Activated T-helper 1 cell treated with anti-CD3 and anti-CD28 coated beads, Interleukin-12 subunit alpha, Interleukin-12 subunit beta, Interleukin-2, Interleukin-4 antibody, amounts not matched to agents 30 ng/mL and 10 ng/mL and 1 ng/mL, durations not matched to agents 14 hours and 24 hours and 36 hours (primary cell): ENCODE data around the gene ADGRE1. TPM values are rescaled to one million over a fixed set of nuclear protein-coding genes. Genes with fewer than 3 reads are reported as not detected.
"Not testable (repeated sequence)": the region's sequence is repeated elsewhere in the genome, so short reads cannot be mapped to it uniquely, and the experiment has no call there.

Experiments
- DNase-seq: peaks from one replicate; pipeline ENCODE4 v3.0.0; 2021; ENCODE audit warnings: low spot score
- H3K27ac Mint-ChIP-seq: one replicate; pipeline ENCODE4 v1.8.0; 2021; ENCODE audit warnings: mild to moderate bottlenecking, mixed read lengths
- H3K27me3 Mint-ChIP-seq: one replicate; pipeline ENCODE4 v1.8.0; 2022; ENCODE audit warnings: mild to moderate bottlenecking, moderate library complexity, mixed read lengths; ENCODE audit not compliant: insufficient read depth
- H3K36me3 Mint-ChIP-seq: one replicate; pipeline ENCODE4 v1.8.0; 2021; ENCODE audit warnings: low read depth, mixed read lengths
- H3K4me1 Mint-ChIP-seq: one replicate; pipeline ENCODE4 v1.8.0; 2021; ENCODE audit warnings: low read depth, mixed read lengths
- H3K4me3 Mint-ChIP-seq: one replicate; pipeline ENCODE4 v1.8.0; 2021; ENCODE audit warnings: mild to moderate bottlenecking, moderate library complexity, mixed read lengths
- H3K9me3 Mint-ChIP-seq: one replicate; pipeline ENCODE4 v1.8.0; 2021; ENCODE audit warnings: mixed read lengths
- intact Hi-C: fragments of 100-400 bp; cut with micrococcal nuclease; formaldehyde crosslinking; loops from one replicate; pipeline ENCODE4 v1.15.1; 2024
- total RNA-seq: library from RNA; stranded (reverse); gene quantifications from 2 replicates; pipeline ENCODE4 v1.2.3, GENCODE V29; 2022

Gene ADGRE1
- total RNA-seq, 1 donor from 2014 or later: 4.6 TPM

GRCh38 chr19:6864325-6864940 is 22.9 kb upstream of the ADGRE1 start:
- Mint-ChIP-seq H3K27me3 (no peaks in the 10 kb centered on the region), H3K4me3 (no peak overlapping the region), H3K36me3 (no peaks in the 10 kb centered on the region), H3K9me3 (no peaks in the 10 kb centered on the region), H3K4me1 (peaks cover 13% of the 10 kb centered on the region), H3K27ac (no peak overlapping the region)
- no peak for DNase-seq
- intact Hi-C loops: no loop called here

GRCh38 chr19:6865849-6866248 is 21.5 kb upstream of the ADGRE1 start:
- Mint-ChIP-seq H3K4me3 (no peak overlapping the region), H3K36me3 (no peaks in the 10 kb centered on the region)
- intact Hi-C loops: no loop called here

GRCh38 chr19:6866741-6867151 is 20.6 kb upstream of the ADGRE1 start:
- Mint-ChIP-seq H3K27me3 (no peaks in the 10 kb centered on the region), H3K4me3 (no peak overlapping the region), H3K4me1 (peaks cover 10% of the 10 kb centered on the region), H3K9me3 (peaks cover 3% of the 10 kb centered on the region), H3K36me3 (no peaks in the 10 kb centered on the region), H3K27ac (no peak overlapping the region)
- DNase-seq: no peak
- intact Hi-C loops: no loop called here

More at GRCh38 chr19:6865849-6866248, 21.5 kb upstream of the ADGRE1 start:
- DNase-seq: no peak
- no peaks in the 10 kb centered on the region for H3K27me3 Mint-ChIP-seq
- H3K27ac Mint-ChIP-seq: no peak overlapping the region
- H3K9me3 Mint-ChIP-seq: no peaks in the 10 kb centered on the region
- peaks cover 13% of the 10 kb centered on the region for H3K4me1 Mint-ChIP-seq

GRCh38 chr19:6868351-6868750 is 19.0 kb upstream of the ADGRE1 start:
- intact Hi-C loops: no loop called here
- H3K4me3 Mint-ChIP-seq: no peak overlapping the region
- H3K36me3 Mint-ChIP-seq: no peaks in the 10 kb centered on the region
- H3K27ac Mint-ChIP-seq: no peak overlapping the region
- no peak for DNase-seq
- H3K4me1 Mint-ChIP-seq: no peaks in the 10 kb centered on the region
- no peaks in the 10 kb centered on the region for H3K27me3 Mint-ChIP-seq
- H3K9me3 Mint-ChIP-seq: peaks cover 8% of the 10 kb centered on the region

GRCh38 chr19:6869151-6869882 is 18.1 kb upstream of the ADGRE1 start:
- H3K27ac Mint-ChIP-seq, intact Hi-C loops, H3K4me1 Mint-ChIP-seq, H3K27me3 Mint-ChIP-seq, H3K36me3 Mint-ChIP-seq, H3K4me3 Mint-ChIP-seq, DNase-seq, H3K9me3 Mint-ChIP-seq: not testable (repeated sequence)

- H3K27ac Mint-ChIP-seq: no peak overlapping the region
- H3K4me1 Mint-ChIP-seq: peaks cover 6% of the 10 kb centered on the region
- peaks cover 8% of the 10 kb centered on the region for H3K9me3 Mint-ChIP-seq
- no peak overlapping the region for H3K4me3 Mint-ChIP-seq
- no peak for DNase-seq
- intact Hi-C loops: no loop called here
- H3K27me3 Mint-ChIP-seq: peaks cover 11% of the 10 kb centered on the region
- no peaks in the 10 kb centered on the region for H3K36me3 Mint-ChIP-seq
These were observed 13.5 kb upstream of the ADGRE1 start for GRCh38 chr19:6873708-6874431.

- H3K27me3 Mint-ChIP-seq: peaks cover 13% of the 10 kb centered on the region
- H3K36me3 Mint-ChIP-seq: no peaks in the 10 kb centered on the region
- DNase-seq: no peak
- H3K27ac Mint-ChIP-seq: no peak overlapping the region
- intact Hi-C loops: no loop called here
- peaks cover 6% of the 10 kb centered on the region for H3K4me1 Mint-ChIP-seq
- H3K9me3 Mint-ChIP-seq: peaks cover 12% of the 10 kb centered on the region
- no peak overlapping the region for H3K4me3 Mint-ChIP-seq
These were observed 12.2 kb upstream of the ADGRE1 start for GRCh38 chr19:6875218-6875617.

- H3K9me3 Mint-ChIP-seq: peaks cover 8% of the 10 kb centered on the region
- intact Hi-C loops: no loop called here
- H3K27ac Mint-ChIP-seq: no peak overlapping the region
- H3K36me3 Mint-ChIP-seq: no peaks in the 10 kb centered on the region
- peaks cover 6% of the 10 kb centered on the region for H3K4me1 Mint-ChIP-seq
- H3K27me3 Mint-ChIP-seq: peaks cover 13% of the 10 kb centered on the region
- H3K4me3 Mint-ChIP-seq: no peak overlapping the region
- DNase-seq: no peak
These were observed 10.6 kb upstream of the ADGRE1 start for GRCh38 chr19:6876748-6877147.

- Mint-ChIP-seq H3K27ac (no peak overlapping the region), H3K9me3 (peaks cover 3% of the 10 kb centered on the region), H3K36me3 (no peaks in the 10 kb centered on the region), H3K4me1 (peaks cover 6% of the 10 kb centered on the region), H3K27me3 (peaks cover 13% of the 10 kb centered on the region), H3K4me3 (no peak overlapping the region)
- intact Hi-C loops: no loop called here
- no peak for DNase-seq
These were observed 9.6 kb upstream of the ADGRE1 start for GRCh38 chr19:6877766-6878165.

GRCh38 chr19:6886277-6886897 is 992 bp upstream of the ADGRE1 start:
- peaks cover 3% of the 10 kb centered on the region for H3K27me3 Mint-ChIP-seq
- peaks cover 5% of the 10 kb centered on the region for H3K36me3 Mint-ChIP-seq
- H3K4me1 Mint-ChIP-seq: peaks cover 45% of the 10 kb centered on the region
- H3K4me3 Mint-ChIP-seq: no peak overlapping the region
- DNase-seq: no peak
- intact Hi-C loops: no loop called here
- no peak overlapping the region for H3K27ac Mint-ChIP-seq
- peaks cover 18% of the 10 kb centered on the region for H3K9me3 Mint-ChIP-seq

GRCh38 chr19:6888967-6889366 is 1.6 kb downstream of the ADGRE1 start:
- intact Hi-C loops: no loop called here
- Mint-ChIP-seq H3K27me3 (no peaks in the 10 kb centered on the region), H3K36me3 (peaks cover 14% of the 10 kb centered on the region), H3K4me1 (peaks cover 61% of the 10 kb centered on the region), H3K9me3 (peaks cover 37% of the 10 kb centered on the region), H3K27ac (peak overlapping the region; percentile 15), H3K4me3 (no peak overlapping the region)
- no peak for DNase-seq

- H3K27me3 Mint-ChIP-seq: no peaks in the 10 kb centered on the region
- H3K36me3 Mint-ChIP-seq: peaks cover 21% of the 10 kb centered on the region
- H3K4me3 Mint-ChIP-seq: peak overlapping the region; percentile 45
- H3K27ac Mint-ChIP-seq: peak overlapping the region; percentile 91
- H3K4me1 Mint-ChIP-seq: peaks cover 61% of the 10 kb centered on the region
- DNase-seq: peak; percentile 22
- intact Hi-C loops: loop anchor here (1.0 kb wide), 1 partner anchor 36 kb away; no protein-coding TSS in a partner anchor
- H3K9me3 Mint-ChIP-seq: peaks cover 52% of the 10 kb centered on the region
These were observed 3.1 kb downstream of the ADGRE1 start for GRCh38 chr19:6890401-6890913.
